ENCODE measurements around the gene AGRN.

DNA sequence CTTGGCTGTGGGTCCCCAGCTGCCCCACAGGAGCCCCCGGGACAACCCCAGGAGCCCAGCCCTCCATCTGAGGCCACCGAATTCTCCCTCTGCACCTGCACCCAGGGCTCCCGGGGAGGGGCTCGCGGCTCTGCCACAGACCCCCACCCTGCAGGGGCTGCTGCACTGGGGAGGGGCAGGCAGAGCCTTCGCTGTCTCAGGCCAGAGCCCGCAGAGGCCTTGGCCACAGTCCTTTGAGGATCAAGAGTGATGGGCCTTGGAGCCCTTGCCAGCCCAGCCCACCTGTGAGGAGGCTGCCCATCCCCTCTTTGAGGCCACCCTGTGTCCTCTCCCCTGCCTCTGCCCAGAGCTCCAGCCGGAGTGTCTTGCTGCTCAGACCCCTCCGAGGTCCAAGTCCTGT, 44.6 kb upstream of the AGRN start:
- no peak for TF ChIP-seq CTCF (IDR thresholded peaks at IDR 0.05)
- no peak for TF ChIP-seq SP1 (CRISPR knock-in tag; conservative IDR thresholded peaks at IDR 0.05)
- TF ChIP-seq ETV6 (CRISPR knock-in tag; IDR thresholded peaks at IDR 0.05): no peak
- TF ChIP-seq USF2 (CRISPR knock-in tag; IDR thresholded peaks at IDR 0.05): no peak
- TF ChIP-seq, protein P1, sequence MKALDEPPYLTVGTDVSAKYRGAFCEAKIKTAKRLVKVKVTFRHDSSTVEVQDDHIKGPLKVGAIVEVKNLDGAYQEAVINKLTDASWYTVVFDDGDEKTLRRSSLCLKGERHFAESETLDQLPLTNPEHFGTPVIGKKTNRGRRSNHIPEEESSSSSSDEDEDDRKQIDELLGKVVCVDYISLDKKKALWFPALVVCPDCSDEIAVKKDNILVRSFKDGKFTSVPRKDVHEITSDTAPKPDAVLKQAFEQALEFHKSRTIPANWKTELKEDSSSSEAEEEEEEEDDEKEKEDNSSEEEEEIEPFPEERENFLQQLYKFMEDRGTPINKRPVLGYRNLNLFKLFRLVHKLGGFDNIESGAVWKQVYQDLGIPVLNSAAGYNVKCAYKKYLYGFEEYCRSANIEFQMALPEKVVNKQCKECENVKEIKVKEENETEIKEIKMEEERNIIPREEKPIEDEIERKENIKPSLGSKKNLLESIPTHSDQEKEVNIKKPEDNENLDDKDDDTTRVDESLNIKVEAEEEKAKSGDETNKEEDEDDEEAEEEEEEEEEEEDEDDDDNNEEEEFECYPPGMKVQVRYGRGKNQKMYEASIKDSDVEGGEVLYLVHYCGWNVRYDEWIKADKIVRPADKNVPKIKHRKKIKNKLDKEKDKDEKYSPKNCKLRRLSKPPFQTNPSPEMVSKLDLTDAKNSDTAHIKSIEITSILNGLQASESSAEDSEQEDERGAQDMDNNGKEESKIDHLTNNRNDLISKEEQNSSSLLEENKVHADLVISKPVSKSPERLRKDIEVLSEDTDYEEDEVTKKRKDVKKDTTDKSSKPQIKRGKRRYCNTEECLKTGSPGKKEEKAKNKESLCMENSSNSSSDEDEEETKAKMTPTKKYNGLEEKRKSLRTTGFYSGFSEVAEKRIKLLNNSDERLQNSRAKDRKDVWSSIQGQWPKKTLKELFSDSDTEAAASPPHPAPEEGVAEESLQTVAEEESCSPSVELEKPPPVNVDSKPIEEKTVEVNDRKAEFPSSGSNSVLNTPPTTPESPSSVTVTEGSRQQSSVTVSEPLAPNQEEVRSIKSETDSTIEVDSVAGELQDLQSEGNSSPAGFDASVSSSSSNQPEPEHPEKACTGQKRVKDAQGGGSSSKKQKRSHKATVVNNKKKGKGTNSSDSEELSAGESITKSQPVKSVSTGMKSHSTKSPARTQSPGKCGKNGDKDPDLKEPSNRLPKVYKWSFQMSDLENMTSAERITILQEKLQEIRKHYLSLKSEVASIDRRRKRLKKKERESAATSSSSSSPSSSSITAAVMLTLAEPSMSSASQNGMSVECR (CRISPR knock-in tag; IDR thresholded peaks at IDR 0.05; ENCODE audit: borderline replicate concordance): no peak

Data from WTC11 (cell line).